SK-N-SH treated with all-trans-retinoic acid at 6 μM for 48 hours (cell line): Measurements from ENCODE around the gene SLC34A1.

ENCODE experiments used
- ARNTL ChIP-seq: fragments of 450-650 bp; formaldehyde crosslinking; IDR thresholded peaks from 2 replicates; pipeline ENCODE4 v1.5.0; 2020; ENCODE audit warnings: low read depth, mild to moderate bottlenecking, moderate library complexity, borderline replicate concordance
- GLIS3 ChIP-seq: fragments of 250-450 bp; sonication (Bioruptor Pico); IDR thresholded peaks from 2 replicates; pipeline ENCODE4 v1.5.0; 2020; ENCODE audit warnings: mild to moderate bottlenecking, moderate library complexity
- ZFP30 ChIP-seq: fragments of 450-650 bp; formaldehyde crosslinking; IDR thresholded peaks from 2 replicates; pipeline ENCODE4 v1.5.0; 2022; ENCODE audit warnings: mild to moderate bottlenecking, moderate library complexity

DNA sequence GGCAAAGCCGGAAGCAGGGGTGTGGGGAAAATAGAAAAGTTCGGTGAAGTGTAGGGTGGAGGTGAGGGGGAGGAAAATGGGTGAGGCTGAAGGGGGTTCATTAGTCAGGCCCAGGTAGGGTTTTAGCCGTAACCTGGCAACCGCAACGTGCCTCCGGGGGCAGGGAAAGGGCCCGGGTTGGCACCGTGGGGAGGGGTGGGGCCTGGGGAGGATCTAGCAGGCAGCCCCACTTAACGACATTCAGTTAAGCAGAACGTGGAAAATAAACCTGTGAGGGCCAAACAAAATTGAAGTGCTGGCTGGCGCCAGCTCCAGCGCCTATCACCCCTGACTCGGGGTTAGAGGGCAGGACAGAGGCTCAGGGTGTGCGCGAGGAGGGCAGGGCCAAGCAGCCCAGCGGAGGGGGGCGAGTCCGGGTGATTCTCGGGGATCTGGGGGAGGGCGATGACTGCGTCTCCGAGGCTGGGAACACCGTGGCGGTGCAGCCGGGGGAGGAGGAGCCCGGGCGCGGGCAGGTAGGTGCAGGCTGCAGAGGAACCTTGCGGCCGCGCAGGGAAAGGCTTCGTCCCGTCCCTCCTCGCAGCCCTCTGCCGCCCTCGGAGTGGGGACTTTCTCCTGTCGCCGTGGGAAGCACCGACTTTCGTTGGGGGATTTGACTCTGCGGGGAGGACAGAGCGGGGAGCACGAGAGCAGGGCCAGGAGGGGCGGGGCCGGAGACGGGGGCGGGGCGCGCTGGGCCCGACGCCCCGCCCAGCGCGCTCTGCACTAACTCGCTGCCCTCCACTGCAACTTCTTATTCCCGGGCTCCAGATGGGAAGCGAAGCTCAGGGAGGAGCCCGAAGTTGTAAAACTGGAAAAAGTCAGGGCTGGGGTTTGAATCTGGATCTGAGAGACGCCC is 21.4 kb upstream of the SLC34A1 start:
- TF ChIP-seq ZFP30 (CRISPR knock-in tag) (no peak), GLIS3 (no peak), ARNTL (CRISPR knock-in tag) (no peak)
